ENCODE data around the gene SPNS3. TPM values are rescaled to one million over a fixed set of nuclear protein-coding genes. Genes with fewer than 3 reads are reported as not detected.

The SPNS3 gene
- total RNA-seq, 2 experiments from 2014 or later, result 6.4 to 8.4 TPM

GRCh38 chr17:4446326-4447071, 12.8 kb downstream of the SPNS3 start:
- H3K4me3 Mint-ChIP-seq, result no peak overlapping the region
- peaks cover 8% of the 10 kb centered on the region for H3K4me1 Mint-ChIP-seq
- intact Hi-C loops (cut with DNase I, micrococcal nuclease), result no loop called here
- ChIA-PET CTCF (no interaction called here), POLR2A (no interaction called here)
- ATAC-seq (no peak), DNase-seq (no peak)
- no peaks in the 10 kb centered on the region for H3K36me3 Mint-ChIP-seq (ENCODE audit: low read depth)
- no peak overlapping the region for H3K27ac Mint-ChIP-seq
- no peaks in the 10 kb centered on the region for H3K9me3 Mint-ChIP-seq (ENCODE audit: low read depth)
- no peaks in the 10 kb centered on the region for H3K27me3 Mint-ChIP-seq

GRCh38 chr17:4448197-4448980, 14.6 kb downstream of the SPNS3 start:
- intact Hi-C loops (cut with DNase I, micrococcal nuclease), result no loop called here
- Mint-ChIP-seq H3K9me3 (ENCODE audit: low read depth) (no peaks in the 10 kb centered on the region), H3K36me3 (ENCODE audit: low read depth) (no peaks in the 10 kb centered on the region), H3K4me1 (peaks cover 8% of the 10 kb centered on the region), H3K4me3 (no peak overlapping the region), H3K27ac (no peak overlapping the region), H3K27me3 (no peaks in the 10 kb centered on the region)
- ATAC-seq, result no peak
- ChIA-PET CTCF (interaction anchor here (0.5 to 1.1 kb wide), 4 partner anchors 12 to 1148 kb away, joined by 3 to 5 read pairs (median 3); partner anchors contain the start of gene P2RX1), POLR2A (interaction anchor here (0.5 kb wide), 2 partner anchors 16 to 25 kb away, joined by 5 to 8 read pairs; no protein-coding TSS in a partner anchor)
- DNase-seq, result no peak

- Mint-ChIP-seq H3K4me1 (peaks cover 8% of the 10 kb centered on the region), H3K27me3 (no peaks in the 10 kb centered on the region), H3K4me3 (no peak overlapping the region), H3K9me3 (ENCODE audit: low read depth) (no peaks in the 10 kb centered on the region), H3K36me3 (ENCODE audit: low read depth) (no peaks in the 10 kb centered on the region), H3K27ac (no peak overlapping the region)
- ATAC-seq (no peak), DNase-seq (peak; percentile 19)
- intact Hi-C loops (cut with DNase I, micrococcal nuclease), result no loop called here
- ChIA-PET CTCF (interaction anchor here (0.7 to 1.1 kb wide), 3 partner anchors 14 to 454 kb away, joined by 3 to 4 read pairs (median 3); no protein-coding TSS in a partner anchor), POLR2A (no interaction called here)
Measured at GRCh38 chr17:4449736-4450135, 16.0 kb downstream of the SPNS3 start.

- H3K4me3 Mint-ChIP-seq, result no peak overlapping the region
- ATAC-seq, result no peak
- no peaks in the 10 kb centered on the region for H3K36me3 Mint-ChIP-seq (ENCODE audit: low read depth)
- H3K4me1 Mint-ChIP-seq, result peaks cover 8% of the 10 kb centered on the region
- no peaks in the 10 kb centered on the region for H3K27me3 Mint-ChIP-seq
- no peak for DNase-seq
- CTCF ChIA-PET, result interaction anchor here (1.3 kb wide), 1 partner anchor 14 kb away, joined by 3 read pairs; no protein-coding TSS in a partner anchor
- no peaks in the 10 kb centered on the region for H3K9me3 Mint-ChIP-seq (ENCODE audit: low read depth)
- H3K27ac Mint-ChIP-seq, result no peak overlapping the region
- intact Hi-C loops (cut with DNase I, micrococcal nuclease), result no loop called here
- POLR2A ChIA-PET, result no interaction called here
Measured at GRCh38 chr17:4450710-4451316, 17.1 kb downstream of the SPNS3 start.

- Mint-ChIP-seq H3K9me3 (ENCODE audit: low read depth) (no peaks in the 10 kb centered on the region), H3K36me3 (ENCODE audit: low read depth) (no peaks in the 10 kb centered on the region), H3K4me1 (peaks cover 8% of the 10 kb centered on the region), H3K27me3 (no peaks in the 10 kb centered on the region), H3K27ac (no peak overlapping the region), H3K4me3 (no peak overlapping the region)
- POLR2A ChIA-PET, result no interaction called here
- intact Hi-C loops (cut with DNase I, micrococcal nuclease), result no loop called here
- CTCF ChIA-PET, result no interaction called here
- DNase-seq, result no peak
- no peak for ATAC-seq
Measured at GRCh38 chr17:4453812-4454591, 20.3 kb downstream of the SPNS3 start.

- no peaks in the 10 kb centered on the region for H3K4me1 Mint-ChIP-seq
- H3K9me3 Mint-ChIP-seq (ENCODE audit: low read depth), result peaks cover 12% of the 10 kb centered on the region
- H3K27ac Mint-ChIP-seq, result no peak overlapping the region
- ChIA-PET POLR2A (no interaction called here), CTCF (no interaction called here)
- no peak overlapping the region for H3K4me3 Mint-ChIP-seq
- ATAC-seq, result no peak
- no peak for DNase-seq
- intact Hi-C loops (cut with DNase I, micrococcal nuclease), result no loop called here
- H3K36me3 Mint-ChIP-seq (ENCODE audit: low read depth), result peaks cover 5% of the 10 kb centered on the region
- H3K27me3 Mint-ChIP-seq, result no peaks in the 10 kb centered on the region
Measured at GRCh38 chr17:4460661-4461060, 26.9 kb downstream of the SPNS3 start.

- POLR2A ChIA-PET, result no interaction called here
- CTCF ChIA-PET, result no interaction called here
- H3K9me3 Mint-ChIP-seq (ENCODE audit: low read depth), result peaks cover 12% of the 10 kb centered on the region
- no peaks in the 10 kb centered on the region for H3K27me3 Mint-ChIP-seq
- no peaks in the 10 kb centered on the region for H3K4me1 Mint-ChIP-seq
- DNase-seq (no peak), ATAC-seq (no peak)
- intact Hi-C loops (cut with DNase I, micrococcal nuclease), result no loop called here
- no peak overlapping the region for H3K27ac Mint-ChIP-seq
- peaks cover 5% of the 10 kb centered on the region for H3K36me3 Mint-ChIP-seq (ENCODE audit: low read depth)
- no peak overlapping the region for H3K4me3 Mint-ChIP-seq
Measured at GRCh38 chr17:4463818-4464476, 30.2 kb downstream of the SPNS3 start.

GRCh38 chr17:4465786-4466185, 32.0 kb downstream of the SPNS3 start:
- POLR2A ChIA-PET, result interaction anchor here (0.7 kb wide), 1 partner anchor 802 kb away, joined by 3 read pairs; no protein-coding TSS in a partner anchor
- Mint-ChIP-seq H3K27me3 (no peaks in the 10 kb centered on the region), H3K4me3 (no peak overlapping the region), H3K27ac (no peak overlapping the region), H3K9me3 (ENCODE audit: low read depth) (peaks cover 5% of the 10 kb centered on the region), H3K4me1 (no peaks in the 10 kb centered on the region), H3K36me3 (ENCODE audit: low read depth) (no peaks in the 10 kb centered on the region)
- intact Hi-C loops (cut with DNase I, micrococcal nuclease), result no loop called here
- DNase-seq, result no peak
- CTCF ChIA-PET, result no interaction called here
- ATAC-seq, result no peak

GRCh38 chr17:4467287-4467686, 33.5 kb downstream of the SPNS3 start:
- Mint-ChIP-seq H3K4me1 (no peaks in the 10 kb centered on the region), H3K27ac (no peak overlapping the region), H3K9me3 (ENCODE audit: low read depth) (no peaks in the 10 kb centered on the region), H3K27me3 (no peaks in the 10 kb centered on the region), H3K4me3 (no peak overlapping the region), H3K36me3 (ENCODE audit: low read depth) (no peaks in the 10 kb centered on the region)
- no peak for DNase-seq
- ChIA-PET POLR2A (no interaction called here), CTCF (no interaction called here)
- no peak for ATAC-seq
- intact Hi-C loops (cut with DNase I, micrococcal nuclease), result no loop called here

GRCh38 chr17:4469552-4469951, 35.8 kb downstream of the SPNS3 start:
- Mint-ChIP-seq H3K4me1 (no peaks in the 10 kb centered on the region), H3K27ac (no peak overlapping the region), H3K36me3 (ENCODE audit: low read depth) (no peaks in the 10 kb centered on the region), H3K4me3 (no peak overlapping the region), H3K27me3 (no peaks in the 10 kb centered on the region), H3K9me3 (ENCODE audit: low read depth) (no peaks in the 10 kb centered on the region)
- ChIA-PET CTCF (no interaction called here), POLR2A (no interaction called here)
- DNase-seq (no peak), ATAC-seq (no peak)
- intact Hi-C loops (cut with DNase I, micrococcal nuclease), result no loop called here

GRCh38 chr17:4472286-4472685, 38.5 kb downstream of the SPNS3 start:
- Mint-ChIP-seq H3K27me3 (no peaks in the 10 kb centered on the region), H3K4me3 (no peak overlapping the region), H3K27ac (no peak overlapping the region), H3K4me1 (peaks cover 3% of the 10 kb centered on the region), H3K9me3 (ENCODE audit: low read depth) (no peaks in the 10 kb centered on the region), H3K36me3 (ENCODE audit: low read depth) (no peaks in the 10 kb centered on the region)
- intact Hi-C loops (cut with DNase I, micrococcal nuclease), result no loop called here
- POLR2A ChIA-PET, result no interaction called here
- no peak for DNase-seq
- CTCF ChIA-PET, result interaction anchor here (0.6 kb wide), 1 partner anchor 27 kb away, joined by 3 read pairs; no protein-coding TSS in a partner anchor
- ATAC-seq, result no peak

Data from activated CD4-positive, alpha-beta T cell treated with anti-CD3 and anti-CD28 coated beads for 36 hours (primary cell).